ENCODE measurements around the gene TRIM68.

GRCh38 chr11:4643682-4644081, 35.7 kb upstream of the TRIM68 start, which contains the start of gene OR51E1:
- TF ChIP-seq CTCF (IDR thresholded peaks at IDR 0.05 in 8 of 11, conservative IDR thresholded peaks at IDR 0.05 in 3 of 11), result no peak
- TF ChIP-seq POLR2AphosphoS5 (IDR thresholded peaks at IDR 0.05), result no peak
- TF ChIP-seq POLR2A (IDR thresholded peaks at IDR 0.05), result no peak

All from spleen (tissue), 7 donors.